ENCODE measurements around the gene GON7. TPM values are rescaled to one million over a fixed set of nuclear protein-coding genes. Genes with fewer than 3 reads are reported as not detected.

The GON7 gene
- total RNA-seq, 1 experiment from 2014 or later: 11.2 TPM

DNA sequence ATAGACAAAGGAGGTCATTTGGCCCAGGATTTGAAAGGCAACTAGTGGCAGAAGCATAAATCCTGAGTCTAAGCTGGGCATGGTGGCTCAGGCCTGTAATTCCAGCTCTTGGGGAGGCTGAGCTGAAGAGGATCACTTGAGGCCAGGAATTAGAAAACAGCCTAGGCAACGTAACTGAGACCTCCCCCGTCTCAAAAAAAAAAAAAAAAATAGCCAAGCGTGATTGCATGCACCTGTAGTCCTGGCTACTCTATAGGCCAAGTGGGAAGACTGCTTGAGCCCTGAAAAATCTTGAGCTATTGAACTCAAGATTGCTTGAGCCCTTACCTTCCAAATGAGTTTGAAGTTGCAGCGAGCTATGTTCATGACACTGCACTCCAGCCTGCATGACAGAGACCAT, 7.8 kb downstream of the GON7 start (continued):
- no peak for TF ChIP-seq TCF7L2 (IDR thresholded peaks at IDR 0.05; ENCODE audit: borderline replicate concordance, extremely low read depth, insufficient read depth, insufficient read length)
- no peak for TF ChIP-seq ZFX (IDR thresholded peaks at IDR 0.05)
- TF ChIP-seq SIN3A (IDR thresholded peaks at IDR 0.05; ENCODE audit: low read depth): no peak
- TF ChIP-seq ZBTB33 (IDR thresholded peaks at IDR 0.05; ENCODE audit: extremely low read depth, insufficient replicate concordance, low read length): no peak
- no peak for TF ChIP-seq SP1 (IDR thresholded peaks at IDR 0.05; ENCODE audit: low read depth)
- no peak for TF ChIP-seq EZH2phosphoT487 (IDR thresholded peaks at IDR 0.05; ENCODE audit: borderline replicate concordance)
- no peak for TF ChIP-seq EZH2 (IDR thresholded peaks at IDR 0.05)
- no peak for TF ChIP-seq JUND (IDR thresholded peaks at IDR 0.05)

- no peak overlapping the region for H3K4me2 ChIP-seq (ENCODE audit: low read length)
- ATAC-seq (no peak), DNase-seq (ENCODE audit: low read depth, low spot score) (no peak)
- H3K9me2 ChIP-seq (ENCODE audit: insufficient read depth): no peaks in the 10 kb centered on the region
- H3K27ac ChIP-seq (ENCODE audit: low read depth, low read length): no peak overlapping the region
- H3K4me1 ChIP-seq (ENCODE audit: control insufficient read depth in 1 of 2, insufficient read depth in 2 of 2, low read length in 2 of 2): no peaks in the 10 kb centered on the region
- H4K20me1 ChIP-seq (ENCODE audit: insufficient read depth): no peaks in the 10 kb centered on the region
- no peak overlapping the region for H2AFZ ChIP-seq (ENCODE audit: low read depth, low read length, poor library complexity, severe bottlenecking)
- H3K9ac ChIP-seq (ENCODE audit: low read length): no peak overlapping the region
- no peaks in the 10 kb centered on the region for H3K9me3 ChIP-seq (ENCODE audit: control insufficient read depth in 1 of 2, insufficient read depth in 1 of 2, low read depth in 1 of 2, low read length in 2 of 2)
- RAD21 ChIA-PET (ENCODE audit: low non-redundant PET in 1 of 2, low total read pairs in 2 of 2, uncharacterized antibody in 2 of 2, unreplicated experiment in 2 of 2): no interaction called here
- intact Hi-C loops (cut with micrococcal nuclease): no loop called here
- H3K79me2 ChIP-seq (ENCODE audit: insufficient read depth, low read length): no peaks in the 10 kb centered on the region
- POLR2A ChIA-PET: interaction anchor here (1.4 kb wide), 1 partner anchor 11 kb away, joined by 3 read pairs; the partner anchor contains the start of genes GON7 and UBR7
- 0 out of 4 replicates have a peak, but pooled peaks cover 0 to 3% of the 10 kb centered on the region in 2 experiments for H3K36me3 ChIP-seq (ENCODE audit: control insufficient read depth in 1 of 2, insufficient read depth in 2 of 2, low read length in 2 of 2)
- H3K27me3 ChIP-seq (ENCODE audit: insufficient read depth, low read length): no peaks in the 10 kb centered on the region
- H3K4me3 ChIP-seq (replicated peaks in 1 of 2; ENCODE audit: low read depth in 1 of 2, low read length in 2 of 2): no peak overlapping the region
- CTCF ChIA-PET: interaction anchor here (1.0 to 1.1 kb wide), 2 partner anchors 12 to 63 kb away, joined by 3 read pairs; no protein-coding TSS in a partner anchor
- BruUV-seq (replicated peaks): no TSS peak
- no peak for TF ChIP-seq RAD21 (IDR thresholded peaks at IDR 0.05; ENCODE audit: low read depth)
- TF ChIP-seq EGR1 (IDR thresholded peaks at IDR 0.05; ENCODE audit: low read depth): no peak
- TF ChIP-seq TCF7L2 (IDR thresholded peaks at IDR 0.05; ENCODE audit: borderline replicate concordance, extremely low read depth, insufficient read depth, insufficient read length): no peak
- TF ChIP-seq CTCF (IDR thresholded peaks at IDR 0.05 in 2 of 3, conservative IDR thresholded peaks at IDR 0.05 in 1 of 3; ENCODE audit: borderline replicate concordance in 1 of 3, insufficient read depth in 1 of 3, low read depth in 2 of 3, low read length in 2 of 3): no peak
- no peak for TF ChIP-seq YY1 (IDR thresholded peaks at IDR 0.05; ENCODE audit: extremely low read depth, insufficient replicate concordance, low read depth, low read length)
- no peak for TF ChIP-seq REST (IDR thresholded peaks at IDR 0.05; ENCODE audit: low read depth)
- no peak for TF ChIP-seq CEBPB (IDR thresholded peaks at IDR 0.05; ENCODE audit: low read depth)
- no peak for TF ChIP-seq FOSL1 (IDR thresholded peaks at IDR 0.05; ENCODE audit: low read depth)
- TF ChIP-seq ELF1 (IDR thresholded peaks at IDR 0.05; ENCODE audit: borderline replicate concordance, low read depth): no peak
- no peak for TF ChIP-seq POLR2AphosphoS5 (IDR thresholded peaks at IDR 0.05; ENCODE audit: low read depth, low read length)
- TF ChIP-seq SP1 (IDR thresholded peaks at IDR 0.05; ENCODE audit: low read depth): no peak
- TF ChIP-seq ZNF274 (IDR thresholded peaks at IDR 0.05; ENCODE audit: low read depth, low read length): no peak
Observed at GRCh38 chr14:93195316-93195999, 11.4 kb downstream of the GON7 start.
